Psoas muscle (tissue), 8 donors: ENCODE data around the gene RYR1. TPM values are rescaled to one million over a fixed set of nuclear protein-coding genes. Genes with fewer than 3 reads are reported as not detected.

Experiments used
- ATAC-seq, 4 donors: fragments of 200-7000 bp; cut with Tn5 transposase; one replicate each; pipeline ENCODE4 v1.9.1; 2020; ENCODE audit warnings: moderate library complexity in 3 of 4, mild to moderate bottlenecking in 2 of 4
- DNase-seq, 2 donors: peaks; one replicate each; pipeline ENCODE4 v3.0.0-alpha.2; 2020
- H3K27ac ChIP-seq: fragments of 200-600 bp; one replicate; pipeline ENCODE4 v1.8.0; 2022
- H3K27me3 ChIP-seq, 3 donors: fragments of 200-600 bp in 1 of 3; one replicate each; pipeline versions ENCODE4 v1.6.1 to v1.8.0; 2013 to 2022; ENCODE audit warnings: low read length in 2 of 3, mild to moderate bottlenecking in 2 of 3, moderate library complexity in 1 of 3; ENCODE audit not compliant: insufficient read depth in 3 of 3
- H3K36me3 ChIP-seq, 2 donors: fragments of 200-600 bp in 1 of 2; one replicate each; pipeline versions ENCODE4 v1.6.1 to v1.8.0; 2013 to 2022; ENCODE audit warnings: low read depth in 1 of 2, mild to moderate bottlenecking in 1 of 2, moderate library complexity in 1 of 2; ENCODE audit not compliant: insufficient read depth in 1 of 2
- H3K4me1 ChIP-seq: fragments of 200-600 bp; one replicate; pipeline ENCODE4 v1.8.0; 2022
- H3K4me3 ChIP-seq: fragments of 200-600 bp; one replicate; pipeline ENCODE4 v1.8.0; 2022; ENCODE audit warnings: mild to moderate bottlenecking
- H3K9me3 ChIP-seq: fragments of 200-600 bp; one replicate; pipeline ENCODE4 v1.8.0; 2022
- CTCF ChIP-seq: fragments of 200-600 bp; IDR thresholded peaks from one replicate; pipeline ENCODE4 v1.8.0; 2022; ENCODE audit warnings: antibody characterized with exemption
- WGBS, 3 donors: extraction: QIAGEN DNeasy Blood & Tissue Kit; methylation state at CpG; one replicate each; pipeline versions ENCODE4 v1.1.6 to v1.1.7; 2013; 5-methylcytosine and 5-hydroxymethylcytosine counted together
- intact Hi-C, 2 donors: fragments of 100-400 bp; cut with DNase I; formaldehyde crosslinking; loops; one replicate each; pipeline versions ENCODE4 v1.11.0 to v1.14.2; 2022
- polyA plus RNA-seq, 3 donors: library from polyadenylated mRNA; stranded (reverse); fragments of 200-250 nt; gene quantifications; one replicate each; pipeline ENCODE4 v1.2.3, GENCODE V29; 2013
- total RNA-seq, 4 donors: library from RNA; stranded (reverse); fragmentation: NEBNext Ultra II Directional in 2 of 4; extraction: Animal tissue kit (Norgen Biotek cat#: 25700) in 2 of 4; gene quantifications; one replicate each; pipeline versions ENCODE4 v1.2.1 to v1.2.4, GENCODE V29; 2021 to 2023
- donor health status: healthy with polysubstance abuse.
- donor health status: DM: no; HTN: no; CAD: no; lungs with moderate emphysema.
- donor health status: Bipolar disorder and iron deficiency.
- donor health status: healthy.
- donor health status: DM: yes; HTN: yes; CAD: no.
- donor health status: DM: no; HTN: no; CAD: no.
- donor health status: DM: no; HTN: no; CAD: no.
- donor health status: DM: yes; HTN: yes; CAD: no.

Gene RYR1
- total and polyA plus RNA-seq, 7 donors = 56.0 to 1,211 (median 572) TPM

GRCh38 chr19:38543286-38543806, 109.9 kb downstream of the RYR1 start:
- DNase-seq (no peak), ATAC-seq (peak; percentile 7 to 14 (median 10))
- Histone ChIP-seq H3K4me3 (no peak overlapping the region), H3K9me3 (no peaks in the 10 kb centered on the region), H3K4me1 (peaks cover 5% of the 10 kb centered on the region), H3K27ac (peak overlapping the region; percentile 67), H3K27me3 (no peaks in the 10 kb centered on the region), H3K36me3 (peaks cover 0 to 95% of the 10 kb centered on the region in 2 donors)
- WGBS, 3 donors = 83 to 88% (median 86%) methylated on average over 19 of the region's 19 CpGs
- TF ChIP-seq CTCF = no peak
- intact Hi-C loops = no loop called here

GRCh38 chr19:38543807-38544568, 110.5 kb downstream of the RYR1 start:
- H3K27me3 ChIP-seq = no peaks in the 10 kb centered on the region
- WGBS, 3 donors = 56 to 68% (median 58%) methylated on average over 21 of the region's 21 CpGs
- peak overlapping the region; percentile 67 for H3K27ac ChIP-seq
- no peak overlapping the region for H3K4me3 ChIP-seq
- no peaks in the 10 kb centered on the region for H3K9me3 ChIP-seq
- intact Hi-C loops = no loop called here
- peaks cover 5% of the 10 kb centered on the region for H3K4me1 ChIP-seq
- peaks cover 0 to 95% of the 10 kb centered on the region in 2 donors for H3K36me3 ChIP-seq
- DNase-seq = peak; percentile 85 to 94
- peak; percentile 80 to 92 (median 90) for ATAC-seq
- TF ChIP-seq CTCF = peak; percentile 33

GRCh38 chr19:38544569-38545315, 111.3 kb downstream of the RYR1 start:
- intact Hi-C loops = no loop called here
- no peak for DNase-seq
- no peak overlapping the region for H3K4me3 ChIP-seq

GRCh38 chr19:38545596-38545995, 112.1 kb downstream of the RYR1 start:
- DNase-seq (no peak), ATAC-seq (no peak)
- Histone ChIP-seq H3K4me1 (peaks cover 5% of the 10 kb centered on the region), H3K27me3 (no peaks in the 10 kb centered on the region), H3K9me3 (no peaks in the 10 kb centered on the region), H3K36me3 (peaks cover 0 to 97% of the 10 kb centered on the region in 2 donors), H3K4me3 (no peak overlapping the region), H3K27ac (peak overlapping the region; percentile 67)
- WGBS, 3 donors = 95 to 97% (median 95%) methylated on average over 8 of the region's 8 CpGs
- intact Hi-C loops = no loop called here
- TF ChIP-seq CTCF = no peak

More at GRCh38 chr19:38544569-38545315, 111.3 kb downstream of the RYR1 start:
- Histone ChIP-seq H3K27me3 (no peaks in the 10 kb centered on the region), H3K4me1 (peaks cover 5% of the 10 kb centered on the region), H3K36me3 (peaks cover 0 to 94% of the 10 kb centered on the region in 2 donors), H3K27ac (peak overlapping the region; percentile 67), H3K9me3 (no peaks in the 10 kb centered on the region)
- ATAC-seq = no peak
- TF ChIP-seq CTCF = no peak
- WGBS, 3 donors = 54 to 60% (median 57%) methylated on average over 6 of the region's 6 CpGs
